Stomach (tissue), 4 donors: ENCODE data around the gene ZSWIM5.

Experiments
- CTCF ChIP-seq, 7 experiments: fragments of 450-650 bp in 4 of 7; fragments of 200-600 bp in 3 of 7; sonication (generic) in 3 of 7; IDR thresholded peaks; one replicate each; pipeline ENCODE4 v1.5.1; 2016 to 2019; ENCODE audit warnings: antibody characterized with exemption in 7 of 7, control low read depth in 2 of 7, mild to moderate bottlenecking in 1 of 7
- EP300 ChIP-seq: sonication (generic); formaldehyde crosslinking; IDR thresholded peaks from one replicate; pipeline ENCODE4 v1.6.1; 2017; ENCODE audit warnings: antibody characterized with exemption
- POLR2A ChIP-seq, 4 donors: fragments of 450-650 bp; IDR thresholded peaks; one replicate each; pipeline ENCODE4 v1.6.1; 2016; ENCODE audit warnings: antibody characterized with exemption in 4 of 4, control low read depth in 2 of 4, mild to moderate bottlenecking in 1 of 4, moderate library complexity in 1 of 4
- POLR2AphosphoS5 ChIP-seq, 3 donors: sonication (generic); formaldehyde crosslinking; IDR thresholded peaks; one replicate each; pipeline ENCODE4 v1.6.1; 2016; ENCODE audit warnings: antibody characterized with exemption in 3 of 3

GRCh38 chr1:45044916-45045315 is 161.5 kb downstream of the ZSWIM5 start:
- no peak for TF ChIP-seq CTCF (IDR thresholded peaks at IDR 0.05)
- TF ChIP-seq POLR2A (IDR thresholded peaks at IDR 0.05) = no peak
- no peak for TF ChIP-seq POLR2AphosphoS5 (IDR thresholded peaks at IDR 0.05)
- TF ChIP-seq EP300 = no peak
